IMR-90 (cell line): ENCODE data around the gene ADAMTSL1. TPM values are rescaled to one million over a fixed set of nuclear protein-coding genes. Genes with fewer than 3 reads are reported as not detected.

Experiments
- ATAC-seq: fragments of 200-7000 bp; cut with Tn5 transposase; 2 replicates; pipeline ENCODE4 v1.9.1; 2020; ENCODE audit warnings: low read depth, mild to moderate bottlenecking, moderate library complexity
- BruUV-seq: library from RNA; stranded (reverse); fragments of 400-500 nt; replicated peaks from 2 replicates; lab custom pipeline; 2021; lab: Mats Ljungman, UMichigan
- CTCF ChIA-PET: fragments of 300-600 bp; formaldehyde crosslinking; extraction: SDS; loops from one replicate; lab custom pipeline; 2021; ENCODE audit warnings: antibody characterized with exemption; lab: Yijun Ruan, JAX
- POLR2A ChIA-PET: fragments of 300-600 bp; sonication (Branson Sonifier 250); formaldehyde crosslinking; loops from one replicate; lab custom pipeline; 2022; ENCODE audit warnings: antibody characterized with exemption; ENCODE audit not compliant: unreplicated experiment; lab: Charles Lee
- DNase-seq: peaks from one replicate; pipeline ENCODE4 v3.0.0; 2013
- H2AFZ ChIP-seq: replicated peaks from 2 replicates; pipeline ENCODE3; 2013; ENCODE audit warnings: low read length, mild to moderate bottlenecking; ENCODE audit not compliant: poor library complexity
- H2AK5ac ChIP-seq: 2 replicates; pipeline ENCODE4 v1.6.1; 2013; ENCODE audit warnings: low read depth, low read length, inconsistent platforms
- H2AK9ac ChIP-seq: replicated peaks from 2 replicates; pipeline ENCODE3; 2013; ENCODE audit warnings: mild to moderate bottlenecking, low read depth, low read length, moderate library complexity; ENCODE audit not compliant: poor library complexity
- H2BK120ac ChIP-seq: 2 replicates; pipeline ENCODE4 v1.6.1; 2013; ENCODE audit warnings: low read depth, low read length, inconsistent platforms
- H2BK15ac ChIP-seq: 3 replicates; pipeline ENCODE4 v1.6.1; 2013; ENCODE audit warnings: low read depth, low read length, inconsistent platforms
- H2BK20ac ChIP-seq: 2 replicates; pipeline ENCODE4 v1.6.1; 2013; ENCODE audit warnings: low read depth, mild to moderate bottlenecking, inconsistent platforms, low read length, moderate library complexity
- H2BK5ac ChIP-seq: 2 replicates; pipeline ENCODE4 v1.6.1; 2013; ENCODE audit warnings: mild to moderate bottlenecking, low read depth, low read length, inconsistent platforms; ENCODE audit not compliant: poor library complexity, severe bottlenecking
- H3K14ac ChIP-seq: replicated peaks from 2 replicates; pipeline ENCODE4 v1.6.1; 2013; ENCODE audit warnings: low read depth, low read length, inconsistent platforms
- H3K18ac ChIP-seq: 2 replicates; pipeline ENCODE4 v1.6.1; 2013; ENCODE audit warnings: low read depth, low read length, control low read depth
- H3K23ac ChIP-seq: 2 replicates; pipeline ENCODE4 v1.6.1; 2013; ENCODE audit warnings: low read depth, low read length, inconsistent platforms
- H3K27ac ChIP-seq: 2 replicates; pipeline ENCODE4 v1.5.1; 2013; ENCODE audit warnings: mild to moderate bottlenecking, control low read depth, low read length; ENCODE audit not compliant: insufficient read depth
- H3K27me3 ChIP-seq: 2 replicates; pipeline ENCODE4 v1.6.1; 2013; ENCODE audit warnings: low read length; ENCODE audit not compliant: control insufficient read depth, insufficient read depth
- H3K36me3 ChIP-seq: 2 replicates; pipeline ENCODE4 v1.6.1; 2013; ENCODE audit warnings: low read length, mixed read lengths; ENCODE audit not compliant: control insufficient read depth, insufficient read depth
- H3K4ac ChIP-seq: 2 replicates; pipeline ENCODE4 v1.6.1; 2013; ENCODE audit warnings: low read depth, low read length, inconsistent platforms
- H3K4me1 ChIP-seq: 2 replicates; pipeline ENCODE4 v1.6.1; 2013; ENCODE audit warnings: low read length, mixed read lengths; ENCODE audit not compliant: control insufficient read depth, insufficient read depth
- H3K4me2 ChIP-seq: 2 replicates; pipeline ENCODE4 v1.6.1; 2013; ENCODE audit warnings: low read depth, mild to moderate bottlenecking, control low read depth, low read length, moderate library complexity
- H3K4me3 ChIP-seq: 2 replicates; pipeline ENCODE4 v1.5.1; 2013; ENCODE audit warnings: low read depth, mild to moderate bottlenecking, control low read depth, low read length, moderate library complexity; ENCODE audit not compliant: insufficient read depth
- H3K56ac ChIP-seq: 2 replicates; pipeline ENCODE4 v1.6.1; 2013; ENCODE audit warnings: low read length, inconsistent platforms; ENCODE audit not compliant: insufficient read depth; ENCODE audit errors: extremely low read depth
- H3K79me1 ChIP-seq, 2 experiments: 2 replicates each; pipeline ENCODE4 v1.6.1; 2013; ENCODE audit warnings: low read length in 2 of 2, inconsistent platforms in 1 of 2, low read depth in 1 of 2
- H3K9ac ChIP-seq: 2 replicates; pipeline ENCODE4 v1.6.1; 2013; ENCODE audit warnings: low read depth, low read length, control low read depth
- H3K9me1 ChIP-seq: 2 replicates; pipeline ENCODE4 v1.6.1; 2013; ENCODE audit warnings: low read length, inconsistent platforms; ENCODE audit not compliant: insufficient read depth
- H3K9me3 ChIP-seq: 2 replicates; pipeline ENCODE4 v1.6.1; 2013; ENCODE audit warnings: low read length; ENCODE audit not compliant: control insufficient read depth, insufficient read depth
- H4K20me1 ChIP-seq: 2 replicates; pipeline ENCODE4 v1.6.1; 2013; ENCODE audit warnings: low read length, inconsistent platforms; ENCODE audit not compliant: insufficient read depth
- H4K5ac ChIP-seq: 2 replicates; pipeline ENCODE4 v1.6.1; 2013; ENCODE audit warnings: mild to moderate bottlenecking, low read depth, low read length, control low read depth
- H4K8ac ChIP-seq, 2 experiments: 2 replicates each; pipeline ENCODE4 v1.6.1; 2013; ENCODE audit warnings: low read depth in 2 of 2, low read length in 2 of 2, control low read depth in 1 of 2, inconsistent platforms in 1 of 2
- H4K91ac ChIP-seq: 2 replicates; pipeline ENCODE4 v1.6.1; 2013; ENCODE audit warnings: low read depth, low read length, inconsistent platforms; ENCODE audit not compliant: insufficient read depth
- BHLHE40 ChIP-seq: fragments of 150-350 bp; IDR thresholded peaks from 2 replicates; pipeline ENCODE4 v1.6.1; 2016; ENCODE audit warnings: mild to moderate bottlenecking, low read depth, low read length
- CEBPB ChIP-seq: IDR thresholded peaks from 2 replicates; pipeline ENCODE4 v1.6.1; 2012; ENCODE audit warnings: low read depth, low read length, improper control_type of control experiment
- CHD1 ChIP-seq: IDR thresholded peaks from 2 replicates; pipeline ENCODE4 v1.6.1; 2012; ENCODE audit warnings: low read depth, low read length, improper control_type of control experiment
- POLR2A ChIP-seq: IDR thresholded peaks from 2 replicates; pipeline ENCODE4 v1.6.1; 2012; ENCODE audit warnings: mild to moderate bottlenecking, low read depth, low read length
- RFX5 ChIP-seq: IDR thresholded peaks from 2 replicates; pipeline ENCODE4 v1.8.0; 2012; ENCODE audit warnings: low read depth, mild to moderate bottlenecking, low read length, moderate library complexity
- WGBS, 2 experiments: methylation state at CpG; one replicate each; pipeline versions ENCODE4 v1.1.5 to v1.1.7; 2013; ENCODE audit warnings: missing lambda C conversion rate in 2 of 2; ENCODE audit not compliant: insufficient read length in 1 of 2; ENCODE audit errors: extremely low coverage in 2 of 2; 5-methylcytosine and 5-hydroxymethylcytosine counted together
- dilution Hi-C: fragments of 300-500 bp; cut with HindIII; formaldehyde crosslinking; loops from one replicate; pipeline ENCODE4 v1.14.3; 2018; ENCODE audit warnings: low sequenced_read_pairs; ENCODE audit not compliant: unreplicated experiment
- in situ Hi-C: fragments of 300-500 bp; cut with MboI; formaldehyde crosslinking; loops from 3 replicates; pipeline ENCODE4 v1.14.3; 2019; ENCODE audit warnings: low sequenced_read_pairs, inconsistent platforms, mixed read lengths
- intact Hi-C: fragments of 100-400 bp; cut with micrococcal nuclease; formaldehyde crosslinking; loops from 2 replicates; pipeline ENCODE4 v1.10.0; 2022
- polyA plus RNA-seq, 3 experiments: library from polyadenylated mRNA; depleted of rRNA; stranded (reverse); fragments of >200 nt; gene quantifications; 2 replicates each; pipeline ENCODE4 v1.2.3, GENCODE V29; 2012; ENCODE audit warnings: low replicate concordance in 1 of 3
- total RNA-seq: library from RNA; depleted of rRNA; stranded (reverse); fragments of >200 nt; gene quantifications from 2 replicates; pipeline ENCODE4 v1.2.3, GENCODE V29; 2012
- TF ChIP-seq, protein P1 (sequence below): fragments of 150-350 bp; IDR thresholded peaks from 2 replicates; pipeline ENCODE4 v1.6.1; 2016; ENCODE audit warnings: low read depth, mild to moderate bottlenecking, low read length, moderate library complexity, borderline replicate concordance
- TF ChIP-seq, protein P2 (sequence below): fragments of 150-350 bp; IDR thresholded peaks from 2 replicates; pipeline ENCODE4 v1.6.1; 2017; ENCODE audit warnings: mild to moderate bottlenecking, antibody characterized with exemption, low read length, low read depth

Gene ADAMTSL1
- total and polyA plus RNA-seq, 2 of the 4 experiments (the other 2 are of a cell fraction), result 38.2 to 62.2 TPM

- Histone ChIP-seq H3K14ac (peak overlapping the region; percentile 53; the same call in 1 of the 2 replicates), H3K27me3 (no peaks in the 10 kb centered on the region), H3K4ac (peak overlapping the region; percentile 58; the same call in 1 of the 2 replicates), H3K56ac (no peak overlapping the region), H2AFZ (peak overlapping the region; percentile 67), H2AK5ac (peak overlapping the region; percentile 43; the same call in 1 of the 2 replicates), H3K9ac (0 out of 2 replicates have a peak overlapping the region, but pooled peaks have one; percentile 21), H3K4me2 (peak overlapping the region; percentile 96), H3K9me3 (peaks cover 3% of the 10 kb centered on the region; the same call in 1 of the 2 replicates), H4K5ac (peak overlapping the region; percentile 0; the same call in 1 of the 2 replicates), H2BK5ac (no peak overlapping the region), H3K4me3 (no peak overlapping the region), H4K91ac (0 out of 2 replicates have a peak overlapping the region, but pooled peaks have one; percentile 8), H4K8ac (peak overlapping the region in 1 of 2 experiments; percentile 59; a peak in 2 of 4 replicates), H2BK20ac (peak overlapping the region; percentile 70; the same call in 1 of the 2 replicates), H4K20me1 (no peaks in the 10 kb centered on the region), H2BK15ac (0 out of 3 replicates have a peak overlapping the region, but pooled peaks have one; percentile 26), H3K9me1 (peaks cover 3% of the 10 kb centered on the region; the same call in 1 of the 2 replicates), H3K27ac (no peak overlapping the region), H3K18ac (0 out of 2 replicates have a peak overlapping the region, but pooled peaks have one; percentile 14), H2AK9ac (no peak overlapping the region), H3K79me1 (no peaks in the 10 kb centered on the region; a peak in 1 of 4 replicates), H2BK120ac (peak overlapping the region; percentile 60; the same call in 1 of the 2 replicates), H3K23ac (peak overlapping the region; percentile 49; the same call in 1 of the 2 replicates), H3K4me1 (peaks cover 4% of the 10 kb centered on the region; the same call in 1 of the 2 replicates), H3K36me3 (no peaks in the 10 kb centered on the region)
- dilution Hi-C loops (no loop called here), intact Hi-C loops (loop anchor here (1.0 kb wide), 1 partner anchor 11 kb away; no protein-coding TSS in a partner anchor), in situ Hi-C loops (no loop called here)
- ChIA-PET POLR2A (no interaction called here), CTCF (interaction anchor here (0.6 to 0.7 kb wide), 2 partner anchors 15 to 103 kb away, joined by 3 read pairs; no protein-coding TSS in a partner anchor)
- no peak for TF ChIP-seq BHLHE40
- no peak for TF ChIP-seq CHD1
- TF ChIP-seq, protein P1, sequence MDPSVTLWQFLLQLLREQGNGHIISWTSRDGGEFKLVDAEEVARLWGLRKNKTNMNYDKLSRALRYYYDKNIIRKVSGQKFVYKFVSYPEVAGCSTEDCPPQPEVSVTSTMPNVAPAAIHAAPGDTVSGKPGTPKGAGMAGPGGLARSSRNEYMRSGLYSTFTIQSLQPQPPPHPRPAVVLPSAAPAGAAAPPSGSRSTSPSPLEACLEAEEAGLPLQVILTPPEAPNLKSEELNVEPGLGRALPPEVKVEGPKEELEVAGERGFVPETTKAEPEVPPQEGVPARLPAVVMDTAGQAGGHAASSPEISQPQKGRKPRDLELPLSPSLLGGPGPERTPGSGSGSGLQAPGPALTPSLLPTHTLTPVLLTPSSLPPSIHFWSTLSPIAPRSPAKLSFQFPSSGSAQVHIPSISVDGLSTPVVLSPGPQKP, result no peak
- no peak for TF ChIP-seq POLR2A
- TF ChIP-seq RFX5, result no peak
- TF ChIP-seq, protein P2, sequence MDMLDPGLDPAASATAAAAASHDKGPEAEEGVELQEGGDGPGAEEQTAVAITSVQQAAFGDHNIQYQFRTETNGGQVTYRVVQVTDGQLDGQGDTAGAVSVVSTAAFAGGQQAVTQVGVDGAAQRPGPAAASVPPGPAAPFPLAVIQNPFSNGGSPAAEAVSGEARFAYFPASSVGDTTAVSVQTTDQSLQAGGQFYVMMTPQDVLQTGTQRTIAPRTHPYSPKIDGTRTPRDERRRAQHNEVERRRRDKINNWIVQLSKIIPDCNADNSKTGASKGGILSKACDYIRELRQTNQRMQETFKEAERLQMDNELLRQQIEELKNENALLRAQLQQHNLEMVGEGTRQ, result no peak
- TF ChIP-seq CEBPB, result no peak
- ATAC-seq, result no peak
- no peak for DNase-seq
- BruUV-seq, result no TSS peak
- no CpG with 5 or more reads among the region's 4 CpGs for WGBS, 2 experiments
Observed at GRCh38 chr9:18472841-18473251, 1.1 kb upstream of the ADAMTSL1 start.
